Endothelial cell (in vitro differentiated cells): Measurements from ENCODE around the gene ISX. TPM values are rescaled to one million over a fixed set of nuclear protein-coding genes. Genes with fewer than 3 reads are reported as not detected.

Experiments used
- DNase-seq: peaks from one replicate; pipeline ENCODE4 v3.0.0; 2021; ENCODE audit warnings: low spot score
- H3K27ac Mint-ChIP-seq: one replicate; pipeline ENCODE4 v1.8.0; 2021; ENCODE audit warnings: mixed read lengths, inconsistent platforms; ENCODE audit not compliant: unreplicated experiment
- H3K27me3 Mint-ChIP-seq: one replicate; pipeline ENCODE4 v1.8.0; 2021; ENCODE audit warnings: mild to moderate bottlenecking, moderate library complexity, mixed read lengths, inconsistent platforms; ENCODE audit not compliant: unreplicated experiment
- H3K36me3 Mint-ChIP-seq: one replicate; pipeline ENCODE4 v1.8.0; 2021; ENCODE audit warnings: mild to moderate bottlenecking, low read depth, mixed read lengths, inconsistent platforms; ENCODE audit not compliant: unreplicated experiment
- H3K4me1 Mint-ChIP-seq: one replicate; pipeline ENCODE4 v1.8.0; 2021; ENCODE audit warnings: mild to moderate bottlenecking, mixed read lengths, inconsistent platforms; ENCODE audit not compliant: unreplicated experiment
- H3K4me3 Mint-ChIP-seq: one replicate; pipeline ENCODE4 v1.8.0; 2021; ENCODE audit warnings: mild to moderate bottlenecking, mixed read lengths, inconsistent platforms; ENCODE audit not compliant: unreplicated experiment
- H3K9me3 Mint-ChIP-seq: one replicate; pipeline ENCODE4 v1.8.0; 2021; ENCODE audit warnings: mixed read lengths, inconsistent platforms; ENCODE audit not compliant: unreplicated experiment
- CTCF ChIP-seq: fragments of 200-600 bp; sonication (generic); IDR thresholded peaks from one replicate; pipeline ENCODE4 v1.5.0; 2021; ENCODE audit warnings: antibody characterized with exemption; ENCODE audit not compliant: unreplicated experiment
- total RNA-seq: library from RNA; stranded (reverse); fragmentation: NEBNext Ultra II Directional; extraction: Animal tissue kit (Norgen Biotek cat#: 25700); gene quantifications from one replicate; pipeline ENCODE4 v1.2.1, GENCODE V29; 2021; ENCODE audit not compliant: unreplicated experiment

Gene ISX
- total RNA-seq, 1 donor from 2014 or later: not detected

- Mint-ChIP-seq H3K4me1 (peaks cover 3% of the 10 kb centered on the region), H3K9me3 (peaks cover 9% of the 10 kb centered on the region), H3K27me3 (peaks cover 3% of the 10 kb centered on the region), H3K36me3 (no peaks in the 10 kb centered on the region), H3K4me3 (no peak overlapping the region), H3K27ac (no peak overlapping the region)
- TF ChIP-seq CTCF: no peak
- DNase-seq: no peak
Observed at GRCh38 chr22:35069541-35069940, 3.6 kb downstream of the ISX start.

- DNase-seq: no peak
- H3K36me3 Mint-ChIP-seq: no peaks in the 10 kb centered on the region
Observed at GRCh38 chr22:35070451-35071093, 4.6 kb downstream of the ISX start.

GRCh38 chr22:35071784-35072183 is 5.8 kb downstream of the ISX start:
- H3K27me3 Mint-ChIP-seq: peaks cover 3% of the 10 kb centered on the region
- peaks cover 12% of the 10 kb centered on the region for H3K9me3 Mint-ChIP-seq
- no peaks in the 10 kb centered on the region for H3K36me3 Mint-ChIP-seq
- H3K4me3 Mint-ChIP-seq: no peak overlapping the region
- peaks cover 9% of the 10 kb centered on the region for H3K4me1 Mint-ChIP-seq
- no peak overlapping the region for H3K27ac Mint-ChIP-seq
- DNase-seq: no peak
- no peak for TF ChIP-seq CTCF

More at GRCh38 chr22:35070451-35071093, 4.6 kb downstream of the ISX start:
- Mint-ChIP-seq H3K4me1 (peaks cover 9% of the 10 kb centered on the region), H3K4me3 (no peak overlapping the region), H3K27me3 (peaks cover 3% of the 10 kb centered on the region), H3K9me3 (peaks cover 12% of the 10 kb centered on the region), H3K27ac (no peak overlapping the region)
- no peak for TF ChIP-seq CTCF

- TF ChIP-seq CTCF: no peak
- H3K27me3 Mint-ChIP-seq: peaks cover 3% of the 10 kb centered on the region
- no peak overlapping the region for H3K4me3 Mint-ChIP-seq
- H3K36me3 Mint-ChIP-seq: no peaks in the 10 kb centered on the region
- no peak for DNase-seq
- H3K9me3 Mint-ChIP-seq: peaks cover 16% of the 10 kb centered on the region
- peaks cover 9% of the 10 kb centered on the region for H3K4me1 Mint-ChIP-seq
- no peak overlapping the region for H3K27ac Mint-ChIP-seq
Observed at GRCh38 chr22:35072925-35073324, 7.0 kb downstream of the ISX start.

GRCh38 chr22:35074583-35074982 is 8.6 kb downstream of the ISX start:
- Mint-ChIP-seq H3K36me3 (no peaks in the 10 kb centered on the region), H3K27me3 (peaks cover 3% of the 10 kb centered on the region), H3K27ac (no peak overlapping the region), H3K4me1 (peaks cover 9% of the 10 kb centered on the region), H3K9me3 (peaks cover 16% of the 10 kb centered on the region), H3K4me3 (no peak overlapping the region)
- no peak for DNase-seq
- TF ChIP-seq CTCF: no peak
